Ovary (tissue), 9 donors: Measurements from ENCODE around the gene TMEM9. TPM values are rescaled to one million over a fixed set of nuclear protein-coding genes. Genes with fewer than 3 reads are reported as not detected.

Source experiments
- DNase-seq, 5 donors: peaks; one replicate each; pipeline ENCODE4 v3.0.0-alpha.2; 2019 to 2020
- H3K27ac ChIP-seq, 2 donors: fragments of 200-600 bp; one replicate each; pipeline versions ENCODE4 v1.5.1 to v1.8.0; 2019 to 2022
- H3K27me3 ChIP-seq: fragments of 200-600 bp; one replicate; pipeline ENCODE4 v1.8.0; 2022
- H3K36me3 ChIP-seq: fragments of 200-600 bp; sonication (generic); one replicate; pipeline ENCODE4 v1.5.1; 2019
- H3K4me1 ChIP-seq: one replicate; pipeline ENCODE4 v1.8.1; 2013; ENCODE audit warnings: mild to moderate bottlenecking, moderate library complexity; ENCODE audit not compliant: insufficient read depth
- H3K4me3 ChIP-seq: fragments of 200-600 bp; sonication (generic); one replicate; pipeline ENCODE4 v1.5.1; 2017
- H3K9me3 ChIP-seq, 2 donors: fragments of 200-600 bp in 1 of 2; sonication (generic) in 1 of 2; one replicate each; pipeline versions ENCODE4 v1.5.1 to v1.8.1; 2013 to 2019; ENCODE audit warnings: mild to moderate bottlenecking in 1 of 2, moderate library complexity in 1 of 2
- CTCF ChIP-seq, 3 donors: fragments of 450-650 bp in 2 of 3; fragments of 200-600 bp in 1 of 3; IDR thresholded peaks; one replicate each; pipeline versions ENCODE4 v1.5.1 to v1.8.0; 2016 to 2022; ENCODE audit warnings: antibody characterized with exemption in 3 of 3, mild to moderate bottlenecking in 1 of 3
- EP300 ChIP-seq: sonication (generic); formaldehyde crosslinking; IDR thresholded peaks from one replicate; pipeline ENCODE4 v1.6.1; 2017; ENCODE audit warnings: antibody characterized with exemption
- POLR2A ChIP-seq: fragments of 450-650 bp; IDR thresholded peaks from one replicate; pipeline ENCODE4 v1.6.1; 2017; ENCODE audit warnings: antibody characterized with exemption, mild to moderate bottlenecking, moderate library complexity
- WGBS, 3 donors: extraction: QIAGEN DNeasy Blood & Tissue Kit in 1 of 3; methylation state at CpG; one replicate each; pipeline versions ENCODE4 v1.1.5 to v1.1.7; 2013 to 2017; 5-methylcytosine and 5-hydroxymethylcytosine counted together
- intact Hi-C, 4 donors: fragments of 100-400 bp; cut with DNase I; formaldehyde crosslinking; loops; one replicate each; pipeline versions ENCODE4 v1.11.0 to v1.15.1; 2022 to 2023
- polyA plus RNA-seq, 2 donors: library from polyadenylated mRNA; stranded (reverse); fragments of 200-250 nt in 1 of 2; fragments of 350-450 nt in 1 of 2; fragmentation: Illumina TruSeq in 1 of 2; extraction: RNeasy Lipid Tissue Mini Kit (QIAGEN cat#74804) in 1 of 2; gene quantifications; one replicate each; pipeline ENCODE4 v1.2.3, GENCODE V29; 2013 to 2014
- total RNA-seq, 7 donors: library from RNA; depleted of rRNA in 2 of 7; stranded (reverse); fragments of >200 nt in 2 of 7; fragmentation: NEBNext Ultra II Directional in 3 of 7; extraction: Animal tissue kit (Norgen Biotek cat#: 25700) in 3 of 7; gene quantifications; one replicate each; pipeline versions ENCODE4 v1.1.0 to v1.2.4, GENCODE V29; 2016 to 2023
- donor health status: DM: no; HTN: no; CAD: no; lungs with moderate emphysema.
- donor health status: DM: no; HTN: no; CAD: no.
- donor health status: Bipolar disorder and iron deficiency.
- donor health status: DM: yes; HTN: yes; CAD: no.
- donor health status: DM: no; HTN: no; CAD: no.
- donor health status: DM: yes; HTN: yes; CAD: no.

The TMEM9 gene
- total and polyA plus RNA-seq, 9 donors, result 49.5 to 114 (median 88.8) TPM

GRCh38 chr1:201140941-201141260 lies 13.4 kb downstream of the TMEM9 start:
- 89 to 94% (median 90%) methylated on average over 8 of the region's 8 CpGs for WGBS, 3 donors
- Histone ChIP-seq H3K4me3 (no peak overlapping the region), H3K4me1 (no peaks in the 10 kb centered on the region), H3K27ac (no peak overlapping the region), H3K9me3 (no peaks in the 10 kb centered on the region), H3K36me3 (no peaks in the 10 kb centered on the region), H3K27me3 (no peaks in the 10 kb centered on the region)
- TF ChIP-seq POLR2A (no peak), EP300 (no peak), CTCF (IDR thresholded peaks at IDR 0.05) (no peak)
- intact Hi-C loops, result no loop called here
- peak in 1 of 5 donors; percentile 4 for DNase-seq

- intact Hi-C loops, result no loop called here
These were observed 13.9 kb downstream of the TMEM9 start for GRCh38 chr1:201140235-201140940.

GRCh38 chr1:201139756-201140155 lies 14.5 kb downstream of the TMEM9 start:
- Histone ChIP-seq H3K4me1 (no peaks in the 10 kb centered on the region), H3K36me3 (no peaks in the 10 kb centered on the region), H3K4me3 (no peak overlapping the region), H3K27ac (no peak overlapping the region), H3K9me3 (no peaks in the 10 kb centered on the region), H3K27me3 (no peaks in the 10 kb centered on the region)
- TF ChIP-seq EP300 (no peak), CTCF (IDR thresholded peaks at IDR 0.05) (no peak), POLR2A (no peak)
- 87 to 93% (median 91%) methylated on average over 9 of the region's 9 CpGs for WGBS, 3 donors
- peak in 1 of 5 donors; percentile 7 for DNase-seq
- intact Hi-C loops, result no loop called here

More at GRCh38 chr1:201140235-201140940, 13.9 kb downstream of the TMEM9 start:
- no peaks in the 10 kb centered on the region for H3K27me3 ChIP-seq
- H3K9me3 ChIP-seq, result no peaks in the 10 kb centered on the region
- WGBS, 3 donors, result 76 to 84% (median 82%) methylated on average over 10 of the region's 10 CpGs
- DNase-seq, result peak in 1 of 5 donors; percentile 0
- no peaks in the 10 kb centered on the region for H3K36me3 ChIP-seq
- TF ChIP-seq CTCF (IDR thresholded peaks at IDR 0.05), result no peak
- no peak for TF ChIP-seq EP300
- no peak for TF ChIP-seq POLR2A
- H3K4me3 ChIP-seq, result no peak overlapping the region
- no peak overlapping the region for H3K27ac ChIP-seq
- H3K4me1 ChIP-seq, result no peaks in the 10 kb centered on the region

- no peaks in the 10 kb centered on the region for H3K27me3 ChIP-seq
- WGBS, 3 donors, result 85 to 97% (median 97%) methylated on average over 5 of the region's 5 CpGs
- H3K27ac ChIP-seq, result no peak overlapping the region
- intact Hi-C loops, result no loop called here
- H3K4me3 ChIP-seq, result no peak overlapping the region
- TF ChIP-seq EP300 (no peak), POLR2A (no peak), CTCF (IDR thresholded peaks at IDR 0.05) (no peak)
- H3K36me3 ChIP-seq, result no peaks in the 10 kb centered on the region
- H3K4me1 ChIP-seq, result no peaks in the 10 kb centered on the region
- no peaks in the 10 kb centered on the region for H3K9me3 ChIP-seq
- DNase-seq, result peak in 1 of 5 donors; percentile 6
These were observed 15.0 kb downstream of the TMEM9 start for GRCh38 chr1:201139306-201139705.
